Neural cell (in vitro differentiated cells): ENCODE measurements around the gene SLCO2A1.

ENCODE experiments used
- EP300 ChIP-seq: fragments of 450-650 bp; conservative IDR thresholded peaks from 2 replicates; pipeline ENCODE4 v1.6.1; 2014; ENCODE audit warnings: antibody characterized with exemption, mild to moderate bottlenecking, moderate library complexity; ENCODE audit not compliant: poor library complexity, severe bottlenecking
- EZH2 ChIP-seq: fragments of 200-600, 300-800 bp; shearing (Covaris generic), sonication (generic); IDR thresholded peaks from 2 replicates; pipeline ENCODE4 v1.6.1; 2014; ENCODE audit warnings: antibody characterized with exemption, low read length, borderline replicate concordance, mild to moderate bottlenecking; ENCODE audit not compliant: insufficient read depth, poor library complexity, severe bottlenecking
- POLR2AphosphoS5 ChIP-seq: IDR thresholded peaks from 2 replicates; pipeline ENCODE4 v1.6.1; 2012
- RAD21 ChIP-seq: fragments of 450-650 bp; conservative IDR thresholded peaks from 2 replicates; pipeline ENCODE4 v1.6.1; 2014; ENCODE audit warnings: antibody characterized with exemption, mild to moderate bottlenecking, moderate library complexity
- REST ChIP-seq: IDR thresholded peaks from 2 replicates; pipeline ENCODE4 v1.6.1; 2012; ENCODE audit warnings: borderline replicate concordance
- SMC3 ChIP-seq: fragments of 450-650 bp; conservative IDR thresholded peaks from 2 replicates; pipeline ENCODE4 v1.6.1; 2014; ENCODE audit warnings: antibody characterized with exemption, mild to moderate bottlenecking, moderate library complexity; ENCODE audit not compliant: poor library complexity
- TF ChIP-seq, protein P1 (sequence below): fragments of 450-650 bp; IDR thresholded peaks from 2 replicates; pipeline ENCODE4 v1.5.1; 2014; ENCODE audit warnings: antibody characterized with exemption, mild to moderate bottlenecking, moderate library complexity; ENCODE audit not compliant: poor library complexity, severe bottlenecking

- TF ChIP-seq EZH2 (no peak), POLR2AphosphoS5 (no peak), REST (no peak), RAD21 (no peak), SMC3 (no peak), EP300 (no peak)
- TF ChIP-seq, protein P1, sequence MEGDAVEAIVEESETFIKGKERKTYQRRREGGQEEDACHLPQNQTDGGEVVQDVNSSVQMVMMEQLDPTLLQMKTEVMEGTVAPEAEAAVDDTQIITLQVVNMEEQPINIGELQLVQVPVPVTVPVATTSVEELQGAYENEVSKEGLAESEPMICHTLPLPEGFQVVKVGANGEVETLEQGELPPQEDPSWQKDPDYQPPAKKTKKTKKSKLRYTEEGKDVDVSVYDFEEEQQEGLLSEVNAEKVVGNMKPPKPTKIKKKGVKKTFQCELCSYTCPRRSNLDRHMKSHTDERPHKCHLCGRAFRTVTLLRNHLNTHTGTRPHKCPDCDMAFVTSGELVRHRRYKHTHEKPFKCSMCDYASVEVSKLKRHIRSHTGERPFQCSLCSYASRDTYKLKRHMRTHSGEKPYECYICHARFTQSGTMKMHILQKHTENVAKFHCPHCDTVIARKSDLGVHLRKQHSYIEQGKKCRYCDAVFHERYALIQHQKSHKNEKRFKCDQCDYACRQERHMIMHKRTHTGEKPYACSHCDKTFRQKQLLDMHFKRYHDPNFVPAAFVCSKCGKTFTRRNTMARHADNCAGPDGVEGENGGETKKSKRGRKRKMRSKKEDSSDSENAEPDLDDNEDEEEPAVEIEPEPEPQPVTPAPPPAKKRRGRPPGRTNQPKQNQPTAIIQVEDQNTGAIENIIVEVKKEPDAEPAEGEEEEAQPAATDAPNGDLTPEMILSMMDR: no peak
Measured at GRCh38 chr3:134040066-134040465, 10.3 kb upstream of the SLCO2A1 start.
